Hepatocyte (in vitro differentiated cells): ENCODE results near the gene SAFB2. TPM values are rescaled to one million over a fixed set of nuclear protein-coding genes. Genes with fewer than 3 reads are reported as not detected.

Experiments
- DNase-seq: peaks from one replicate; pipeline ENCODE4 v3.0.0-alpha.2; 2016; ENCODE audit warnings: low spot score
- H2AFZ ChIP-seq: fragments of 200-600 bp; sonication (generic); 2 replicates; pipeline ENCODE4 v1.6.0; 2016; ENCODE audit warnings: antibody characterized with exemption, mild to moderate bottlenecking
- H3K27ac ChIP-seq: fragments of 200-600 bp; sonication (generic); 2 replicates; pipeline ENCODE4 v1.5.1; 2016; ENCODE audit warnings: mild to moderate bottlenecking
- H3K27me3 ChIP-seq: fragments of 200-600 bp; sonication (generic); 2 replicates; pipeline ENCODE4 v1.6.1; 2016
- H3K36me3 ChIP-seq: fragments of 200-600 bp; sonication (generic); replicated peaks from 2 replicates; pipeline ENCODE4 v1.5.1; 2016; ENCODE audit warnings: low read depth; ENCODE audit not compliant: insufficient read depth
- H3K4me1 ChIP-seq: fragments of 200-600 bp; sonication (generic); 2 replicates; pipeline ENCODE4 v1.5.1; 2016; ENCODE audit warnings: mild to moderate bottlenecking, moderate library complexity; ENCODE audit not compliant: insufficient read depth
- H3K4me2 ChIP-seq: fragments of 200-600 bp; sonication (generic); 2 replicates; pipeline ENCODE4 v1.6.0; 2016
- H3K4me3 ChIP-seq: fragments of 200-600 bp; sonication (generic); 2 replicates; pipeline ENCODE4 v1.5.1; 2016; ENCODE audit warnings: mild to moderate bottlenecking
- H3K79me2 ChIP-seq: fragments of 200-600 bp; sonication (generic); 2 replicates; pipeline ENCODE4 v1.6.0; 2017; ENCODE audit warnings: mild to moderate bottlenecking
- H3K9me2 ChIP-seq: fragments of 200-600 bp; sonication (generic); replicated peaks from 2 replicates; pipeline ENCODE4 v1.6.0; 2017; ENCODE audit warnings: mild to moderate bottlenecking; ENCODE audit not compliant: insufficient read depth
- H3K9me3 ChIP-seq: fragments of 200-600 bp; sonication (generic); 2 replicates; pipeline ENCODE4 v1.5.1; 2016; ENCODE audit warnings: low read depth, mild to moderate bottlenecking
- H4K20me1 ChIP-seq: fragments of 200-600 bp; sonication (generic); 2 replicates; pipeline ENCODE4 v1.6.0; 2016; ENCODE audit warnings: mild to moderate bottlenecking; ENCODE audit not compliant: insufficient read depth, poor library complexity, severe bottlenecking
- CTCF ChIP-seq: fragments of 200-600 bp; sonication (generic); IDR thresholded peaks from 2 replicates; pipeline ENCODE4 v1.5.1; 2016; ENCODE audit warnings: antibody characterized with exemption, mild to moderate bottlenecking; ENCODE audit not compliant: poor library complexity
- EZH2 ChIP-seq: fragments of 200-600 bp; sonication (generic); IDR thresholded peaks from 2 replicates; pipeline ENCODE4 v1.6.1; 2016; ENCODE audit warnings: antibody characterized with exemption, mild to moderate bottlenecking, borderline replicate concordance
- EZH2phosphoT487 ChIP-seq: fragments of 200-600 bp; sonication (generic); IDR thresholded peaks from one replicate; pipeline ENCODE4 v1.6.1; 2018; ENCODE audit warnings: antibody characterized with exemption, mild to moderate bottlenecking, low read depth, moderate library complexity; ENCODE audit not compliant: unreplicated experiment, severe bottlenecking
- WGBS: methylation state at CpG from one replicate; pipeline ENCODE4 v1.1.6; 2016; ENCODE audit warnings: low lambda C conversion rate; ENCODE audit errors: missing lambda C conversion rate; 5-methylcytosine and 5-hydroxymethylcytosine counted together
- polyA plus RNA-seq: library from polyadenylated mRNA; unstranded; fragments of >200 nt; fragmentation: Nextera tagmentation; extraction: Ambion mirVana; gene quantifications from 2 replicates; pipeline ENCODE4 v1.2.1, GENCODE V29; 2016
- total RNA-seq: library from RNA; depleted of rRNA; stranded (reverse); fragments of >200 nt; gene quantifications from 2 replicates; pipeline ENCODE4 v1.2.3, GENCODE V29; 2014

Gene SAFB2
- total and polyA plus RNA-seq, 2 experiments from 2014 or later, result 21.1 to 42.6 TPM

GRCh38 chr19:5571777-5572176 is 50.8 kb downstream of the SAFB2 start:
- DNase-seq, result no peak
- H3K27ac ChIP-seq, result no peak overlapping the region
- H3K27me3 ChIP-seq, result peaks cover 16% of the 10 kb centered on the region
- WGBS, result 97% methylated on average over 3 of the region's 3 CpGs
- H4K20me1 ChIP-seq, result no peaks in the 10 kb centered on the region
- H2AFZ ChIP-seq, result no peak overlapping the region
- no peaks in the 10 kb centered on the region for H3K79me2 ChIP-seq
- H3K9me2 ChIP-seq, result no peaks in the 10 kb centered on the region
- H3K4me3 ChIP-seq, result no peak overlapping the region
- H3K9me3 ChIP-seq, result no peaks in the 10 kb centered on the region
- H3K36me3 ChIP-seq, result no peaks in the 10 kb centered on the region
- no peak overlapping the region for H3K4me2 ChIP-seq
- peaks cover 6% of the 10 kb centered on the region for H3K4me1 ChIP-seq
- TF ChIP-seq EZH2phosphoT487 (no peak), CTCF (no peak), EZH2 (no peak)

GRCh38 chr19:5567970-5568407 is 54.6 kb downstream of the SAFB2 start:
- Histone ChIP-seq H3K9me2 (no peaks in the 10 kb centered on the region), H2AFZ (no peak overlapping the region)

GRCh38 chr19:5567360-5567969 is 55.1 kb downstream of the SAFB2 start, which contains the start of gene TINCR:
TSS of gene TINCR (minus strand) at chr19:5567953.
- H3K79me2 ChIP-seq, result no peaks in the 10 kb centered on the region
- H3K4me2 ChIP-seq, result peak within 1 kb of the TSS; percentile 80
- WGBS, result 8% methylated on average over 20 of the region's 63 CpGs
- H3K9me3 ChIP-seq, result no peaks in the 10 kb centered on the region
- no peaks in the 10 kb centered on the region for H3K36me3 ChIP-seq
- H3K27me3 ChIP-seq, result peaks cover 27% of the 10 kb centered on the region
- H3K27ac ChIP-seq, result no peak within 1 kb of the TSS
- no peak within 1 kb of the TSS for H2AFZ ChIP-seq
- peaks cover under 1% of the 10 kb centered on the region for H3K4me1 ChIP-seq
- DNase-seq, result peak; percentile 56
- H3K4me3 ChIP-seq, result no peak within 1 kb of the TSS
- H3K9me2 ChIP-seq, result no peaks in the 10 kb centered on the region
- no peak for TF ChIP-seq EZH2
- TF ChIP-seq CTCF, result peak; percentile 29
- no peaks in the 10 kb centered on the region for H4K20me1 ChIP-seq

More at GRCh38 chr19:5567970-5568407, 54.6 kb downstream of the SAFB2 start:
- H3K4me3 ChIP-seq, result no peak overlapping the region
- peak overlapping the region; percentile 80 for H3K4me2 ChIP-seq
- no peak overlapping the region for H3K27ac ChIP-seq
- no peaks in the 10 kb centered on the region for H3K79me2 ChIP-seq
- peaks cover 6% of the 10 kb centered on the region for H3K4me1 ChIP-seq
- peaks cover 27% of the 10 kb centered on the region for H3K27me3 ChIP-seq
- no peak for DNase-seq
- TF ChIP-seq CTCF (no peak), EZH2phosphoT487 (no peak), EZH2 (no peak)
- no peaks in the 10 kb centered on the region for H3K9me3 ChIP-seq
- 64% methylated on average over 13 of the region's 40 CpGs for WGBS
- no peaks in the 10 kb centered on the region for H3K36me3 ChIP-seq
- H4K20me1 ChIP-seq, result no peaks in the 10 kb centered on the region
